ENCODE data around the gene ALAS2. TPM values are rescaled to one million over a fixed set of nuclear protein-coding genes. Genes with fewer than 3 reads are reported as not detected.
"Not testable (repeated sequence)": the region's sequence is repeated elsewhere in the genome, so short reads cannot be mapped to it uniquely, and the experiment has no call there.

ALAS2 gene
- total RNA-seq, result not detected

- Mint-ChIP-seq H3K4me3 (no peak within 1 kb of the TSS), H3K4me1 (ENCODE audit: low read depth) (no peaks in the 10 kb centered on the region), H3K36me3 (ENCODE audit: insufficient read depth) (no peaks in the 10 kb centered on the region), H3K9me3 (no peaks in the 10 kb centered on the region), H3K27me3 (ENCODE audit: low read depth) (no peaks in the 10 kb centered on the region)
- ATAC-seq (no peak), DNase-seq (no peak)
These were observed at the start of gene ALAS2 for GRCh38 chrX:55030271-55031205. ALAS2 (minus strand) TSS chrX:55030977; CDS start chrX:55026000, 4,977 bp downstream.

GRCh38 chrX:55074851-55075467, 44.2 kb upstream of the ALAS2 start, which contains the start of gene PAGE2B:
PAGE2B (plus strand) TSS chrX:55075030; CDS start chrX:55076042, 1,012 bp downstream.
- H3K27me3 Mint-ChIP-seq (ENCODE audit: low read depth), result peaks cover 5% of the 10 kb centered on the region
- no peaks in the 10 kb centered on the region for H3K4me1 Mint-ChIP-seq (ENCODE audit: low read depth)
- H3K36me3 Mint-ChIP-seq (ENCODE audit: insufficient read depth), result no peaks in the 10 kb centered on the region
- no peak within 1 kb of the TSS for H3K4me3 Mint-ChIP-seq
- H3K9me3 Mint-ChIP-seq, result no peaks in the 10 kb centered on the region
- ATAC-seq (no peak), DNase-seq (no peak)

DNA sequence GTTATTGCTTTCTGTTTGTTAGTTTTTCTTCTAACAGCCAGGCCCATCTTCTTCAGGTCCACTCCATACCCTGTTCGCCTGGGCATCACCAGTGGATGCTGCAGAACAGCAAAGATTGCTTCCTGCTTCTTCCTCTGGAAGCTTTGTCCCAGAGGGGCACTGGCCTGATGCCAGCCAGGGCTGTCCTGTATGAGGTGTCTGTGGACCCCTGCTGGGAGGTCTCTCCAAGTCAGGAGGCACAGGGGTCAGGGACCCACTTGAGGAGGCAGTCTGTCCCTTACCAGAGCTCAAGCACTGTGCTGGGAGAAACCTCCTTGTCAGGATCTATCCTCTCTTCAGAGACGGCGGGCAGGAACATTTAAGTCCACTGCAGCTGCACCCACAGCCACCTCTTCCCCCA, 41.5 kb upstream of the ALAS2 start:
- Mint-ChIP-seq H3K36me3 (ENCODE audit: insufficient read depth) (no peaks in the 10 kb centered on the region), H3K4me1 (ENCODE audit: low read depth) (no peaks in the 10 kb centered on the region), H3K4me3 (no peak overlapping the region)

GRCh38 chrX:55067180-55067579, 36.4 kb upstream of the ALAS2 start:
- not testable (repeated sequence) for H3K36me3 Mint-ChIP-seq (ENCODE audit: insufficient read depth); ATAC-seq; H3K9me3 Mint-ChIP-seq; DNase-seq; H3K4me3 Mint-ChIP-seq; H3K27me3 Mint-ChIP-seq (ENCODE audit: low read depth); H3K4me1 Mint-ChIP-seq (ENCODE audit: low read depth)

More for the DNA sequence above, 41.5 kb upstream of the ALAS2 start:
- Mint-ChIP-seq H3K9me3 (no peaks in the 10 kb centered on the region), H3K27me3 (ENCODE audit: low read depth) (peaks cover 5% of the 10 kb centered on the region)
- DNase-seq (no peak), ATAC-seq (no peak)

DNA sequence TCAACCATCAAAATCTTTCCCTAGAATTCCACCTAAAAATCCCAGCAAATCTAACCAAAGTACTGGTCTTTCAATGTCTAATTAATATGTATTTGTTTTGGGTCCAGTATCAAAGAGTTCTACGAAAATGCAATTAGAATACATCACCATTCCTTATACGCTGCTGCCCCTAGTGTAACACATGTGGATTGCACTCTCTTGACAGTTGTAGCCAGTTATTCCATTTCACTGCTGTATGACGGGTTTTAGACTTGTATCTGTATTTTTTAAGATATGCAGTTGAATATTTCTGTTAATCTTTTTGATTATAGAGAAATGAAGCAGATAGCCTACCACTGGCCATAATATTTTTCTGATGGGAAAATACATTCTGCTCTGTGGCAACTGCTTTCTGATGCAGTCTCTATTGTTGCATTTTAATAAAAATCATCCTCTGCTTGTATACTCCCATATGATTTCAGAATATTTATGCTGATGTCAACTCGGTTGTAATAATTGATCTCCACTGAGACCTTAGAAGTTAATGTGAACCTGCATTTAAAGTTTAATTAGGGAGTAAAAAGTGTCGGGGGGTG, 27.0 kb upstream of the ALAS2 start:
- no peaks in the 10 kb centered on the region for H3K9me3 Mint-ChIP-seq
- ATAC-seq (peak; percentile 58 to 70), DNase-seq (no peak)
- peak overlapping the region; percentile 67 for H3K4me3 Mint-ChIP-seq
- H3K4me1 Mint-ChIP-seq (ENCODE audit: low read depth), result peaks cover 19% of the 10 kb centered on the region
- no peaks in the 10 kb centered on the region for H3K36me3 Mint-ChIP-seq (ENCODE audit: insufficient read depth)
- H3K27me3 Mint-ChIP-seq (ENCODE audit: low read depth), result no peaks in the 10 kb centered on the region

DNA sequence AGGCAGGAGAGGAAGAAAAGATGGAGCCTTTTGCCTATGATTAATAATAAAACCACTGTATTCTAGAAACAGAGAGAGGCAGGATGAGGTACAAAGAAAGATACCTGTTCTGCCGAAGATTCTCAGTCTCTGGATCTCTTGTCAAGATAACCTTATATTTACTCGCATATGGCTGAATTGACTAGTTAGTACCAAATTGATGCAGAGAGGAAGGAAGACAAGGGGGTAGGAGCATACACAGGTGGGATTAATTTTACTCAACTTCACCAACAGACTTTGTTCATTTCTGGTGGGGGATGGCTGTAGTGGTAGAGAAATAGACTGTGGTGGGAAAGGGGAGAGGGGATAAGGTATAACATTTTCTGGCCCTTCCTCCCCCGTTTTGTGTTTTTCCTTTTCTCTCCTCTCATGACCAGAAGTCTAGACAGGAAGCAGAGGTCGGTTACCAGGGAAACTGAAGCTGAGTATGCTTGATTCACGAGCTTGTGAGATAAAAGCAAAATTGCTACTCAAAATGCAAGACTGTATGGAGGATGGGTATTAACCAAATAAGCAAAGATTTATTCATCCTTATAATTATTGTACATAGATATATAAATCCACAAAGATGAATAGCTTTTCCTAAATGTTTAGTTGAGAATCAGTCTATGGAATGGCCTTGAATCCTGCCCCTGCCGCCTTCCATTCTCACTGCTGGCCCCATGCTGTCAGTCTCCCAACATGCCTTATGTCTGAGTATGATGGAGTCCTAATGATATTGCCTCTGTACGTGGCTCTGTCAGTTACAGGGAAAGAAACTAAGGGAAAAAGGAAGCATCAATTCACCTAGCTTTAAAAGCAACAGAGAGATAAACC, 26.3 kb upstream of the ALAS2 start:
- Mint-ChIP-seq H3K4me1 (ENCODE audit: low read depth) (peaks cover 19% of the 10 kb centered on the region), H3K4me3 (peak overlapping the region; percentile 67), H3K36me3 (ENCODE audit: insufficient read depth) (no peaks in the 10 kb centered on the region), H3K9me3 (no peaks in the 10 kb centered on the region), H3K27me3 (ENCODE audit: low read depth) (no peaks in the 10 kb centered on the region)
- ATAC-seq (peak; percentile 62 to 74), DNase-seq (no peak)

DNA sequence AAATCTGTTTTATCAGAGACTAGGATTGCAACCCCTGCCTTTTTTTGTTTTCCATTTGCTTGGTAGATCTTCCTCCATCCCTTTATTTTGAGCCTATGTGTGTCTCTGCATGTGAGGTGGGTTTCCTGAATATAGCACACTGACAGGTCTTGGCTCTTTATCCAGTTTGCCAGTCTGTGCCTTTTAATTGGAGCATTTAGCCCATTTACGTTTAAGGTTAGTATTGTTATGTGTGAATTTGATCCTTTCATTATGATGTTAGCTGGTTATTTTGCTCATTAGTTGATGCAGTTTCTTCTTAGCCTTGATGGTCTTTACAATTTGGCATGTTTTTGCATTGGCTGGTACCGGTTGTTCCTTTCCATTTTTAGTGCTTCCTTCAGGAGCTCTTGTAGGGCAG, 19.8 kb upstream of the ALAS2 start:
- ATAC-seq; DNase-seq; H3K4me1 Mint-ChIP-seq (ENCODE audit: low read depth); H3K36me3 Mint-ChIP-seq (ENCODE audit: insufficient read depth); H3K4me3 Mint-ChIP-seq; H3K9me3 Mint-ChIP-seq; H3K27me3 Mint-ChIP-seq (ENCODE audit: low read depth): not testable (repeated sequence)

GRCh38 chrX:55041514-55041913, 10.7 kb upstream of the ALAS2 start:
- no peak for ATAC-seq
- H3K9me3 Mint-ChIP-seq, result no peaks in the 10 kb centered on the region
- no peaks in the 10 kb centered on the region for H3K27me3 Mint-ChIP-seq (ENCODE audit: low read depth)
- no peaks in the 10 kb centered on the region for H3K4me1 Mint-ChIP-seq (ENCODE audit: low read depth)
- DNase-seq, result no peak
- no peak overlapping the region for H3K4me3 Mint-ChIP-seq
- H3K36me3 Mint-ChIP-seq (ENCODE audit: insufficient read depth), result no peaks in the 10 kb centered on the region

DNA sequence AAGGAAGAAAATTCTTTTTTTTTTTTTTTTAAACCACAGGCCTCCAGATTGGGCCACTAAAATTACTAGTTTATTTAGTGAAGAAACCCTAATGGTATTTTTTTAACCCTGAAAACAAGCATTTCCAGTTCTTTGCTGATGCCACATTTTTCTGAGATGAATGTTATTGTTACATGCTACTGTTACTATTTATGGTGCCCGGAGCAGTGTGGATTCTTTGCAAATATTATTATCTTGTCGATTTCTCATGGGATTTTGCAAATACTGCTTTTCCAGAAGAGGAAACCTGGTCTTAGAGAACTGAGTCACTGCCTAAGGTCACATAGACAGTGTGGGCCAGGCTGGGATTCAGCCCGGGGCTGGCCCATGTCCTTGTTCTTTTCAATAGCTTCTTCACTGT, 8.7 kb upstream of the ALAS2 start:
- H3K27me3 Mint-ChIP-seq (ENCODE audit: low read depth), result no peaks in the 10 kb centered on the region
- H3K9me3 Mint-ChIP-seq, result no peaks in the 10 kb centered on the region
- DNase-seq, result no peak
- ATAC-seq, result no peak
- H3K4me3 Mint-ChIP-seq, result no peak overlapping the region
- H3K36me3 Mint-ChIP-seq (ENCODE audit: insufficient read depth), result no peaks in the 10 kb centered on the region
- H3K4me1 Mint-ChIP-seq (ENCODE audit: low read depth), result no peaks in the 10 kb centered on the region

- ATAC-seq (no peak), DNase-seq (no peak)
- H3K4me3 Mint-ChIP-seq, result no peak overlapping the region
- no peaks in the 10 kb centered on the region for H3K36me3 Mint-ChIP-seq (ENCODE audit: insufficient read depth)
- H3K9me3 Mint-ChIP-seq, result no peaks in the 10 kb centered on the region
- no peaks in the 10 kb centered on the region for H3K27me3 Mint-ChIP-seq (ENCODE audit: low read depth)
- H3K4me1 Mint-ChIP-seq (ENCODE audit: low read depth), result no peaks in the 10 kb centered on the region
These were observed 2.7 kb upstream of the ALAS2 start for GRCh38 chrX:55033429-55033828.

- no peaks in the 10 kb centered on the region for H3K27me3 Mint-ChIP-seq (ENCODE audit: low read depth)
- H3K36me3 Mint-ChIP-seq (ENCODE audit: insufficient read depth), result no peaks in the 10 kb centered on the region
- H3K4me3 Mint-ChIP-seq, result no peak overlapping the region
- no peak for ATAC-seq
- no peaks in the 10 kb centered on the region for H3K4me1 Mint-ChIP-seq (ENCODE audit: low read depth)
- DNase-seq, result no peak
- H3K9me3 Mint-ChIP-seq, result no peaks in the 10 kb centered on the region
These were observed 1.5 kb downstream of the ALAS2 start for GRCh38 chrX:55029291-55029690.

GRCh38 chrX:55028611-55029010, 2.2 kb downstream of the ALAS2 start:
- no peaks in the 10 kb centered on the region for H3K27me3 Mint-ChIP-seq (ENCODE audit: low read depth)
- H3K9me3 Mint-ChIP-seq, result no peaks in the 10 kb centered on the region
- no peak for DNase-seq
- no peaks in the 10 kb centered on the region for H3K4me1 Mint-ChIP-seq (ENCODE audit: low read depth)
- no peak for ATAC-seq
- no peaks in the 10 kb centered on the region for H3K36me3 Mint-ChIP-seq (ENCODE audit: insufficient read depth)
- H3K4me3 Mint-ChIP-seq, result no peak overlapping the region

DNA sequence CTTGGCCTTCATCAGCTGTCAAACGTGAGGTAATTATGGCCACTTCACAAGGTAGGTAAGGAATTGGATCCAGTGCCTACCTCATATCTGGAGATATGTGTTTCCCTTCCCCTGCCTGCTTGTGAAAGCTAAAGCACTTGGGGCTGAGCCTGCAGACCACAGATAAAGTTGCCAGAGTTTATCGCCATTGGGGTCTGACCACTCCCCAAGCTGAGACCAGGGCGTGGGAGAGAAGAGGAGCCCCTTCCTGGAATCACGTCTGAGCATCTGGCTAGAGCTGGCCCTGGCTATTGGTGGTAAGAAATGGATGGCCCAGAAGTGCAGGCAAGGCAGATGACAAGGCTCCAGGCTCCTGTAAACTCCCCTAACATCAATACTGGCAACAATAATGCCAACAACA, 2.7 kb downstream of the ALAS2 start:
- Mint-ChIP-seq H3K4me3 (no peak overlapping the region), H3K27me3 (ENCODE audit: low read depth) (no peaks in the 10 kb centered on the region), H3K36me3 (ENCODE audit: insufficient read depth) (no peaks in the 10 kb centered on the region), H3K4me1 (ENCODE audit: low read depth) (no peaks in the 10 kb centered on the region), H3K9me3 (no peaks in the 10 kb centered on the region)
- ATAC-seq (no peak), DNase-seq (no peak)

DNA sequence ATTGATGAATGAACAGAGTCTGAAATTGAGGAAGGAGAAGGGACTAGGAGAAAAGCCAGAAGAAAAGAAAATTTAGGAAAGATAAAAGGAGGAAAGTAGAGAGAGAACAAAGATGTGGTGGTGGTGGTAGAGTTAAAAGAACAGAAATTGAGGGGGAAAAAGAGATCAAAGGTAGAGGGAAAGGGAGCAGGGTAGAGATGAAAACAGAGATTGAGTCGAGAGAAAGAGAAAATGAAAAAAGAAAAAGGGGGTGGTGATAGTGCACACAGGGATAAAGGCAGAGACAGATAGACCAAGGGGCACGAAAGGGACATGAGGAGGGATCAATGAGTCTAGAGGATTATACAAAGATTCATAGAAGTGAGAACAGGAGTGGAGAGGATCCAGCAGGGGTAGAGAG, 3.9 kb downstream of the ALAS2 start:
- Mint-ChIP-seq H3K4me1 (ENCODE audit: low read depth) (no peaks in the 10 kb centered on the region), H3K27me3 (ENCODE audit: low read depth) (no peaks in the 10 kb centered on the region), H3K4me3 (no peak overlapping the region), H3K9me3 (no peaks in the 10 kb centered on the region), H3K36me3 (ENCODE audit: insufficient read depth) (no peaks in the 10 kb centered on the region)
- ATAC-seq, result no peak
- DNase-seq, result no peak
